ENCODE results near the gene RTL1. TPM values are rescaled to one million over a fixed set of nuclear protein-coding genes. Genes with fewer than 3 reads are reported as not detected.

Gene RTL1
- total and polyA plus RNA-seq, 4 experiments from 2014 or later, result not detected

GRCh38 chr14:100855256-100855930 is 48.1 kb downstream of the RTL1 start:
- Mint-ChIP-seq H3K36me3 (no peaks in the 10 kb centered on the region), H3K27me3 (peaks cover 5 to 6% of the 10 kb centered on the region in 2 donors), H3K4me1 (peaks cover 0 to 3% (median 0%) of the 10 kb centered on the region in 4 donors), H3K27ac (peak overlapping the region in 1 of 7 donors; percentile 36), H3K4me3 (no peak overlapping the region), H3K9me3 (no peaks in the 10 kb centered on the region)
- ChIA-PET CTCF (ENCODE audit: partially characterized antibody) (interaction anchor here (0.9 kb wide), 1 partner anchor 8 kb away, joined by 3 read pairs; no protein-coding TSS in a partner anchor), POLR2A (ENCODE audit: partially characterized antibody) (no interaction called here)
- no peak for DNase-seq
- H3K36me3 ChIP-seq (ENCODE audit: insufficient read depth, low read length), result no peaks in the 10 kb centered on the region
- H3K27ac ChIP-seq (ENCODE audit: low read depth, low read length), result no peak overlapping the region
- no peak overlapping the region for H3K4me3 ChIP-seq (ENCODE audit: low read length in 2 of 2)
- no peaks in the 10 kb centered on the region for H3K27me3 ChIP-seq (ENCODE audit: insufficient read depth, low read length)
- intact Hi-C loops (cut with micrococcal nuclease), result no loop called here
- H3K9me3 ChIP-seq (ENCODE audit: control insufficient read depth in 1 of 2, low read length in 2 of 2), result no peaks in the 10 kb centered on the region
- no peaks in the 10 kb centered on the region for H3K4me1 ChIP-seq (ENCODE audit: insufficient read depth, low read length)

- H3K9me3 Mint-ChIP-seq, result no peaks in the 10 kb centered on the region
- no peaks in the 10 kb centered on the region for H3K36me3 ChIP-seq (ENCODE audit: insufficient read depth, low read length)
- H3K9me3 ChIP-seq (ENCODE audit: control insufficient read depth in 1 of 2, low read length in 2 of 2), result no peaks in the 10 kb centered on the region
- no peaks in the 10 kb centered on the region for H3K36me3 Mint-ChIP-seq
- H3K4me3 Mint-ChIP-seq, result no peak overlapping the region
- no peaks in the 10 kb centered on the region for H3K27me3 ChIP-seq (ENCODE audit: insufficient read depth, low read length)
- H3K27ac ChIP-seq (ENCODE audit: low read depth, low read length), result no peak overlapping the region
- peaks cover 0 to 3% (median 0%) of the 10 kb centered on the region in 4 donors for H3K4me1 Mint-ChIP-seq
- H3K27me3 Mint-ChIP-seq, result peaks cover 2% of the 10 kb centered on the region in 2 donors
- POLR2A ChIA-PET (ENCODE audit: partially characterized antibody), result no interaction called here
- CTCF ChIA-PET (ENCODE audit: partially characterized antibody), result interaction anchor here (0.9 to 1.8 kb wide), 4 partner anchors 9 to 782 kb away, joined by 3 read pairs; no protein-coding TSS in a partner anchor
- intact Hi-C loops (cut with micrococcal nuclease), result no loop called here
- DNase-seq, result no peak
- no peak overlapping the region for H3K4me3 ChIP-seq (ENCODE audit: low read length in 2 of 2)
- H3K27ac Mint-ChIP-seq, result no peak overlapping the region
- H3K4me1 ChIP-seq (ENCODE audit: insufficient read depth, low read length), result peaks cover 4% of the 10 kb centered on the region
Observed at GRCh38 chr14:100854435-100854834, 49.1 kb downstream of the RTL1 start.

- Mint-ChIP-seq H3K4me3 (no peak overlapping the region), H3K27me3 (peaks cover 2% of the 10 kb centered on the region in 2 donors), H3K9me3 (no peaks in the 10 kb centered on the region), H3K27ac (no peak overlapping the region), H3K36me3 (no peaks in the 10 kb centered on the region), H3K4me1 (peaks cover 0 to 3% (median 0%) of the 10 kb centered on the region in 4 donors)
- H3K4me1 ChIP-seq (ENCODE audit: insufficient read depth, low read length), result peaks cover 9% of the 10 kb centered on the region
- intact Hi-C loops (cut with micrococcal nuclease), result no loop called here
- H3K27ac ChIP-seq (ENCODE audit: low read depth, low read length), result no peak overlapping the region
- no peak for DNase-seq
- no peak overlapping the region for H3K4me3 ChIP-seq (ENCODE audit: low read length in 2 of 2)
- ChIA-PET POLR2A (ENCODE audit: partially characterized antibody) (no interaction called here), CTCF (ENCODE audit: partially characterized antibody) (interaction anchor here (1.1 to 2.4 kb wide), 4 partner anchors 12 to 777 kb away, joined by 3 to 11 read pairs (median 4); no protein-coding TSS in a partner anchor)
- H3K36me3 ChIP-seq (ENCODE audit: insufficient read depth, low read length), result no peaks in the 10 kb centered on the region
- no peaks in the 10 kb centered on the region for H3K27me3 ChIP-seq (ENCODE audit: insufficient read depth, low read length)
- H3K9me3 ChIP-seq (ENCODE audit: control insufficient read depth in 1 of 2, low read length in 2 of 2), result no peaks in the 10 kb centered on the region
Observed at GRCh38 chr14:100851946-100852620, 51.4 kb downstream of the RTL1 start.

- peaks cover 0 to 3% (median 0%) of the 10 kb centered on the region in 4 donors for H3K4me1 Mint-ChIP-seq
- intact Hi-C loops (cut with micrococcal nuclease), result no loop called here
Observed at GRCh38 chr14:100851586-100851916, 52.0 kb downstream of the RTL1 start.

GRCh38 chr14:100850841-100851585 is 52.5 kb downstream of the RTL1 start:
- DNase-seq, result peak; percentile 59 to 71 (median 64)
- H3K27me3 ChIP-seq (ENCODE audit: insufficient read depth, low read length), result no peaks in the 10 kb centered on the region
- intact Hi-C loops (cut with micrococcal nuclease), result no loop called here
- ChIA-PET CTCF (ENCODE audit: partially characterized antibody) (interaction anchor here (0.9 to 2.4 kb wide), 6 partner anchors 9 to 780 kb away, joined by 3 to 12 read pairs (median 7); no protein-coding TSS in a partner anchor), POLR2A (ENCODE audit: partially characterized antibody) (no interaction called here)
- H3K36me3 ChIP-seq (ENCODE audit: insufficient read depth, low read length), result no peaks in the 10 kb centered on the region
- H3K4me1 ChIP-seq (ENCODE audit: insufficient read depth, low read length), result peaks cover 9% of the 10 kb centered on the region
- Mint-ChIP-seq H3K4me3 (peak overlapping the region in 1 of 8 donors; percentile 9), H3K36me3 (no peaks in the 10 kb centered on the region), H3K4me1 (peaks cover 0 to 3% (median 0%) of the 10 kb centered on the region in 4 donors), H3K27ac (no peak overlapping the region), H3K9me3 (no peaks in the 10 kb centered on the region), H3K27me3 (no peaks in the 10 kb centered on the region)
- no peak overlapping the region for H3K4me3 ChIP-seq (ENCODE audit: low read length in 2 of 2)
- H3K9me3 ChIP-seq (ENCODE audit: control insufficient read depth in 1 of 2, low read length in 2 of 2), result no peaks in the 10 kb centered on the region
- H3K27ac ChIP-seq (ENCODE audit: low read depth, low read length), result no peak overlapping the region

More at GRCh38 chr14:100851586-100851916, 52.0 kb downstream of the RTL1 start:
- no peak overlapping the region for H3K4me3 ChIP-seq (ENCODE audit: low read length in 2 of 2)
- DNase-seq, result no peak
- H3K4me1 ChIP-seq (ENCODE audit: insufficient read depth, low read length), result peaks cover 9% of the 10 kb centered on the region
- Mint-ChIP-seq H3K36me3 (no peaks in the 10 kb centered on the region), H3K27me3 (peaks cover 0 to 2% of the 10 kb centered on the region in 2 donors), H3K4me3 (no peak overlapping the region), H3K9me3 (no peaks in the 10 kb centered on the region), H3K27ac (no peak overlapping the region)
- no peaks in the 10 kb centered on the region for H3K36me3 ChIP-seq (ENCODE audit: insufficient read depth, low read length)
- ChIA-PET CTCF (ENCODE audit: partially characterized antibody) (interaction anchor here (1.4 to 2.4 kb wide), 3 partner anchors 772 to 780 kb away, joined by 3 to 11 read pairs (median 7); no protein-coding TSS in a partner anchor), POLR2A (ENCODE audit: partially characterized antibody) (no interaction called here)
- no peaks in the 10 kb centered on the region for H3K27me3 ChIP-seq (ENCODE audit: insufficient read depth, low read length)
- H3K27ac ChIP-seq (ENCODE audit: low read depth, low read length), result no peak overlapping the region
- H3K9me3 ChIP-seq (ENCODE audit: control insufficient read depth in 1 of 2, low read length in 2 of 2), result no peaks in the 10 kb centered on the region

GRCh38 chr14:100849115-100849781 is 54.3 kb downstream of the RTL1 start:
- peaks cover 0 to 3% (median 0%) of the 10 kb centered on the region in 4 donors for H3K4me1 Mint-ChIP-seq

More at GRCh38 chr14:100849115-100849781, 54.3 kb downstream of the RTL1 start:
- POLR2A ChIA-PET (ENCODE audit: partially characterized antibody), result no interaction called here
- Mint-ChIP-seq H3K4me3 (no peak overlapping the region), H3K27me3 (no peaks in the 10 kb centered on the region), H3K27ac (no peak overlapping the region), H3K36me3 (no peaks in the 10 kb centered on the region), H3K9me3 (no peaks in the 10 kb centered on the region)
- Histone ChIP-seq H3K27ac (ENCODE audit: low read depth, low read length) (no peak overlapping the region), H3K36me3 (ENCODE audit: insufficient read depth, low read length) (no peaks in the 10 kb centered on the region), H3K4me1 (ENCODE audit: insufficient read depth, low read length) (peaks cover 9% of the 10 kb centered on the region), H3K9me3 (ENCODE audit: control insufficient read depth in 1 of 2, low read length in 2 of 2) (no peaks in the 10 kb centered on the region), H3K27me3 (ENCODE audit: insufficient read depth, low read length) (no peaks in the 10 kb centered on the region), H3K4me3 (ENCODE audit: low read length in 2 of 2) (peak overlapping the region in 1 of 2 donors; percentile 27)
- no peak for DNase-seq
- intact Hi-C loops (cut with micrococcal nuclease), result no loop called here
- CTCF ChIA-PET (ENCODE audit: partially characterized antibody), result no interaction called here
